Stomach (tissue), 9 donors: Measurements from ENCODE around the gene PERP. TPM values are rescaled to one million over a fixed set of nuclear protein-coding genes. Genes with fewer than 3 reads are reported as not detected.

ENCODE experiments used
- DNase-seq, 2 donors: peaks; one replicate each; pipeline versions ENCODE4 v3.0.0 to v3.0.0-alpha.2; 2013 to 2019
- H3K27ac ChIP-seq, 5 donors: fragments of 200-600 bp in 4 of 5; sonication (generic) in 4 of 5; one replicate each; pipeline ENCODE4 v1.5.1; 2013 to 2019; ENCODE audit warnings: mild to moderate bottlenecking in 1 of 5, moderate library complexity in 1 of 5
- H3K27me3 ChIP-seq, 3 donors: fragments of 200-600 bp; sonication (generic); one replicate each; pipeline ENCODE4 v1.5.1; 2017 to 2019; ENCODE audit warnings: mixed run types in 1 of 3
- H3K36me3 ChIP-seq, 4 donors: fragments of 200-600 bp; sonication (generic); 1 replicate in 3 of 4; 2 replicates in 1 of 4; pipeline ENCODE4 v1.5.1; 2016 to 2019
- H3K4me1 ChIP-seq, 4 donors: fragments of 200-600 bp; sonication (generic); one replicate each; pipeline ENCODE4 v1.5.1; 2016 to 2019
- H3K4me3 ChIP-seq, 4 donors: fragments of 200-600 bp; sonication (generic) in 3 of 4; one replicate each; pipeline ENCODE4 v1.5.1; 2016 to 2019; ENCODE audit warnings: mild to moderate bottlenecking in 1 of 4
- H3K9me3 ChIP-seq, 4 donors: fragments of 200-600 bp; sonication (generic); one replicate each; pipeline ENCODE4 v1.5.1; 2016 to 2019
- EP300 ChIP-seq: sonication (generic); formaldehyde crosslinking; IDR thresholded peaks from one replicate; pipeline ENCODE4 v1.6.1; 2017; ENCODE audit warnings: antibody characterized with exemption
- POLR2A ChIP-seq, 4 donors: fragments of 450-650 bp; IDR thresholded peaks; one replicate each; pipeline ENCODE4 v1.6.1; 2016; ENCODE audit warnings: antibody characterized with exemption in 4 of 4, control low read depth in 2 of 4, mild to moderate bottlenecking in 1 of 4, moderate library complexity in 1 of 4
- POLR2AphosphoS5 ChIP-seq, 3 donors: sonication (generic); formaldehyde crosslinking; IDR thresholded peaks; one replicate each; pipeline ENCODE4 v1.6.1; 2016; ENCODE audit warnings: antibody characterized with exemption in 3 of 3
- WGBS, 5 donors: extraction: QIAGEN DNeasy Blood & Tissue Kit in 3 of 5; methylation state at CpG; one replicate each; pipeline versions ENCODE4 v1.1.5 to v1.1.7; 2013 to 2018; 5-methylcytosine and 5-hydroxymethylcytosine counted together
- intact Hi-C: fragments of 100-400 bp; cut with DNase I; formaldehyde crosslinking; loops from one replicate; pipeline ENCODE4 v1.15.1; 2023; ENCODE audit warnings: low total_unique reads
- polyA plus RNA-seq, 3 donors: library from polyadenylated mRNA; stranded (reverse); fragments of 200-250 nt; gene quantifications; one replicate each; pipeline ENCODE4 v1.2.3, GENCODE V29; 2013
- total RNA-seq, 5 donors: library from RNA; depleted of rRNA; stranded (reverse); fragments of >200 nt; gene quantifications; one replicate each; pipeline versions ENCODE4 v1.1.0 to v1.2.3, GENCODE V29; 2014 to 2016
- TF ChIP-seq, protein P1 (sequence below), 7 experiments: fragments of 450-650 bp in 4 of 7; fragments of 200-600 bp in 3 of 7; sonication (generic) in 3 of 7; IDR thresholded peaks; one replicate each; pipeline ENCODE4 v1.5.1; 2016 to 2019; ENCODE audit warnings: antibody characterized with exemption in 7 of 7, control low read depth in 2 of 7, mild to moderate bottlenecking in 1 of 7
- donor health status: healthy with polysubstance abuse.
- donor health status: Bipolar disorder and iron deficiency.
- donor health status: healthy.

PERP gene
- total and polyA plus RNA-seq, 8 donors, result 3.8 to 159 (median 24.1) TPM

- no peaks in the 10 kb centered on the region for H3K9me3 ChIP-seq
- no peak overlapping the region for H3K27ac ChIP-seq
- TF ChIP-seq POLR2A (IDR thresholded peaks at IDR 0.05) (no peak), EP300 (no peak), POLR2AphosphoS5 (IDR thresholded peaks at IDR 0.05) (no peak)
- TF ChIP-seq, protein P1, sequence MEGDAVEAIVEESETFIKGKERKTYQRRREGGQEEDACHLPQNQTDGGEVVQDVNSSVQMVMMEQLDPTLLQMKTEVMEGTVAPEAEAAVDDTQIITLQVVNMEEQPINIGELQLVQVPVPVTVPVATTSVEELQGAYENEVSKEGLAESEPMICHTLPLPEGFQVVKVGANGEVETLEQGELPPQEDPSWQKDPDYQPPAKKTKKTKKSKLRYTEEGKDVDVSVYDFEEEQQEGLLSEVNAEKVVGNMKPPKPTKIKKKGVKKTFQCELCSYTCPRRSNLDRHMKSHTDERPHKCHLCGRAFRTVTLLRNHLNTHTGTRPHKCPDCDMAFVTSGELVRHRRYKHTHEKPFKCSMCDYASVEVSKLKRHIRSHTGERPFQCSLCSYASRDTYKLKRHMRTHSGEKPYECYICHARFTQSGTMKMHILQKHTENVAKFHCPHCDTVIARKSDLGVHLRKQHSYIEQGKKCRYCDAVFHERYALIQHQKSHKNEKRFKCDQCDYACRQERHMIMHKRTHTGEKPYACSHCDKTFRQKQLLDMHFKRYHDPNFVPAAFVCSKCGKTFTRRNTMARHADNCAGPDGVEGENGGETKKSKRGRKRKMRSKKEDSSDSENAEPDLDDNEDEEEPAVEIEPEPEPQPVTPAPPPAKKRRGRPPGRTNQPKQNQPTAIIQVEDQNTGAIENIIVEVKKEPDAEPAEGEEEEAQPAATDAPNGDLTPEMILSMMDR (IDR thresholded peaks at IDR 0.05), result no peak
- no peaks in the 10 kb centered on the region for H3K36me3 ChIP-seq
- H3K27me3 ChIP-seq, result no peaks in the 10 kb centered on the region
- H3K4me3 ChIP-seq, result no peak overlapping the region
- no peak for DNase-seq
- intact Hi-C loops, result no loop called here
- no peaks in the 10 kb centered on the region for H3K4me1 ChIP-seq
- WGBS, 5 donors, result 76 to 87% (median 86%) methylated on average over 3 of the region's 3 CpGs
Observed at GRCh38 chr6:138145402-138145801, 38.2 kb upstream of the PERP start.

GRCh38 chr6:138142806-138143205 is 35.6 kb upstream of the PERP start:
- Histone ChIP-seq H3K4me3 (no peak overlapping the region), H3K4me1 (no peaks in the 10 kb centered on the region), H3K27me3 (no peaks in the 10 kb centered on the region), H3K36me3 (no peaks in the 10 kb centered on the region), H3K9me3 (no peaks in the 10 kb centered on the region), H3K27ac (no peak overlapping the region)
- TF ChIP-seq POLR2AphosphoS5 (IDR thresholded peaks at IDR 0.05) (no peak), EP300 (no peak), POLR2A (IDR thresholded peaks at IDR 0.05) (no peak)
- TF ChIP-seq, protein P1 (IDR thresholded peaks at IDR 0.05), result no peak
- WGBS, 5 donors, result 79 to 94% (median 88%) methylated on average over 4 of the region's 4 CpGs
- intact Hi-C loops, result no loop called here
- no peak for DNase-seq

- no peaks in the 10 kb centered on the region for H3K27me3 ChIP-seq
- H3K9me3 ChIP-seq, result no peaks in the 10 kb centered on the region
- 82 to 99% (median 88%) methylated on average over 8 of the region's 8 CpGs for WGBS, 5 donors
- H3K4me3 ChIP-seq, result no peak overlapping the region
- intact Hi-C loops, result loop anchor here (10.0 kb wide), 1 partner anchor 466 kb away; no protein-coding TSS in a partner anchor
- peaks cover 0 to 10% (median 0%) of the 10 kb centered on the region in 4 donors for H3K4me1 ChIP-seq
- no peak for DNase-seq
- no peak for TF ChIP-seq EP300
- TF ChIP-seq, protein P1 (IDR thresholded peaks at IDR 0.05), result peak in 1 of 7 experiments; percentile 13
- H3K36me3 ChIP-seq, result no peaks in the 10 kb centered on the region
- H3K27ac ChIP-seq, result no peak overlapping the region
Observed at GRCh38 chr6:138129190-138129589, 22.0 kb upstream of the PERP start.

GRCh38 chr6:138128096-138128495 is 20.9 kb upstream of the PERP start:
- Histone ChIP-seq H3K27ac (no peak overlapping the region), H3K4me3 (no peak overlapping the region), H3K36me3 (no peaks in the 10 kb centered on the region), H3K27me3 (no peaks in the 10 kb centered on the region), H3K9me3 (no peaks in the 10 kb centered on the region), H3K4me1 (peaks cover 0 to 10% (median 0%) of the 10 kb centered on the region in 4 donors)
- intact Hi-C loops, result loop anchor here (10.0 kb wide), 1 partner anchor 467 kb away; no protein-coding TSS in a partner anchor
- WGBS, 5 donors, result 94 to 98% (median 95%) methylated on average over 3 of the region's 3 CpGs
- DNase-seq, result no peak
- TF ChIP-seq EP300 (no peak), POLR2A (IDR thresholded peaks at IDR 0.05) (no peak), POLR2AphosphoS5 (IDR thresholded peaks at IDR 0.05) (no peak)
- TF ChIP-seq, protein P1 (IDR thresholded peaks at IDR 0.05), result no peak
